OCI-LY3 (cell line): ENCODE data around the gene RBL1.

Experiments
- H2AFZ ChIP-seq: fragments of 200-600, 300-600 bp; shearing (Covaris generic); 2 replicates; pipeline ENCODE4 v1.6.0; 2014; ENCODE audit warnings: antibody characterized with exemption, low read depth, low read length
- H3K27ac ChIP-seq: fragments of 200-600, 300-600 bp; sonication (generic); 2 replicates; pipeline ENCODE4 v1.5.1; 2014; ENCODE audit warnings: mild to moderate bottlenecking, low read length, moderate library complexity, mixed read lengths
- H3K27me3 ChIP-seq: fragments of 200-600, 300-600 bp; sonication (generic); 2 replicates; pipeline ENCODE4 v1.6.1; 2014; ENCODE audit warnings: low read depth, low read length, mixed read lengths
- H3K36me3 ChIP-seq: fragments of 200-600, 300-600 bp; sonication (generic); replicated peaks from 2 replicates; pipeline ENCODE3; 2014; ENCODE audit warnings: low read depth, low read length, mixed read lengths
- H3K4me1 ChIP-seq: fragments of 300-600, 200-600 bp; sonication (generic); 2 replicates; pipeline ENCODE4 v1.6.1; 2014; ENCODE audit warnings: low read length, mixed read lengths
- H3K4me2 ChIP-seq: fragments of 200-600, 300-600 bp; sonication (generic); 2 replicates; pipeline ENCODE4 v1.6.1; 2014; ENCODE audit warnings: low read length, mixed read lengths
- H3K4me3 ChIP-seq: fragments of 300-600, 200-600 bp; sonication (generic); 2 replicates; pipeline ENCODE4 v1.5.1; 2014; ENCODE audit warnings: antibody characterized with exemption, mild to moderate bottlenecking, low read length, moderate library complexity
- H3K79me2 ChIP-seq: fragments of 300-600, 200-600 bp; shearing (Covaris generic); 2 replicates; pipeline ENCODE4 v1.6.1; 2014; ENCODE audit warnings: mild to moderate bottlenecking, low read length, mixed read lengths
- H3K9ac ChIP-seq: fragments of 300-600, 200-600 bp; shearing (Covaris generic); 2 replicates; pipeline ENCODE4 v1.6.0; 2014; ENCODE audit warnings: mild to moderate bottlenecking, low read length, moderate library complexity
- H3K9me3 ChIP-seq: fragments of 200-600, 300-600 bp; shearing (Covaris generic); 2 replicates; pipeline ENCODE4 v1.6.1; 2014; ENCODE audit warnings: low read length, mixed read lengths; ENCODE audit not compliant: insufficient read depth
- H4K20me1 ChIP-seq: fragments of 200-600, 300-600 bp; sonication (generic); 2 replicates; pipeline ENCODE4 v1.6.1; 2016; ENCODE audit warnings: low read length, mixed read lengths; ENCODE audit not compliant: insufficient read depth
- EZH2phosphoT487 ChIP-seq: fragments of 200-600 bp; shearing (Covaris generic); IDR thresholded peaks from 2 replicates; pipeline ENCODE4 v1.6.1; 2018; ENCODE audit warnings: antibody characterized with exemption, mixed run types, low read depth
- TF ChIP-seq, protein P1 (sequence below): fragments of 200-600, 300-600 bp; sonication (generic); IDR thresholded peaks from 2 replicates; pipeline ENCODE4 v1.5.1; 2014; ENCODE audit warnings: antibody characterized with exemption, low read length, low read depth

RBL1 gene

DNA sequence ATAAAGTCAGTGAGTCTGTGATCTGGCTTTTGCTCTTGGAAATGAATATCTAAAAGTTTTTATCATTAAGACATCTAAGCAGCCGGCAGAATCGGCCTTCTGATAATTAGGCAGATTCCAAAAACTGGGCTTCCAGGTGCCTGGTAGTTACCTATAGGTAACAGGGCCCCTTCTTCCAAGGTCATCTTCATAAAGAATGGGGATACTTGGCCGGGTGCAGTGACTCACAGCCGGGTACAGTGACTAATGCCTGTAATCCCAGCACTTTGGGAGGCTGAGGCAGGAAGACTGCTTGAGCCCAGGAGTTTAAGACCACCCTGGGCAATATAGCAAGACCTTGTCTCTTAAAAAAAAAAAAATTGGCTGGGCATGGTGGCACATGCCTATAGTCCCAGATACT is 12.9 kb upstream of the RBL1 start:
- Histone ChIP-seq H3K4me1 (no peaks in the 10 kb centered on the region), H3K4me3 (no peak overlapping the region), H2AFZ (no peak overlapping the region), H3K4me2 (no peak overlapping the region), H3K27ac (no peak overlapping the region), H3K79me2 (no peaks in the 10 kb centered on the region), H3K36me3 (no peaks in the 10 kb centered on the region), H4K20me1 (no peaks in the 10 kb centered on the region), H3K27me3 (no peaks in the 10 kb centered on the region), H3K9ac (no peak overlapping the region), H3K9me3 (no peaks in the 10 kb centered on the region)
- no peak for TF ChIP-seq EZH2phosphoT487
- TF ChIP-seq, protein P1, sequence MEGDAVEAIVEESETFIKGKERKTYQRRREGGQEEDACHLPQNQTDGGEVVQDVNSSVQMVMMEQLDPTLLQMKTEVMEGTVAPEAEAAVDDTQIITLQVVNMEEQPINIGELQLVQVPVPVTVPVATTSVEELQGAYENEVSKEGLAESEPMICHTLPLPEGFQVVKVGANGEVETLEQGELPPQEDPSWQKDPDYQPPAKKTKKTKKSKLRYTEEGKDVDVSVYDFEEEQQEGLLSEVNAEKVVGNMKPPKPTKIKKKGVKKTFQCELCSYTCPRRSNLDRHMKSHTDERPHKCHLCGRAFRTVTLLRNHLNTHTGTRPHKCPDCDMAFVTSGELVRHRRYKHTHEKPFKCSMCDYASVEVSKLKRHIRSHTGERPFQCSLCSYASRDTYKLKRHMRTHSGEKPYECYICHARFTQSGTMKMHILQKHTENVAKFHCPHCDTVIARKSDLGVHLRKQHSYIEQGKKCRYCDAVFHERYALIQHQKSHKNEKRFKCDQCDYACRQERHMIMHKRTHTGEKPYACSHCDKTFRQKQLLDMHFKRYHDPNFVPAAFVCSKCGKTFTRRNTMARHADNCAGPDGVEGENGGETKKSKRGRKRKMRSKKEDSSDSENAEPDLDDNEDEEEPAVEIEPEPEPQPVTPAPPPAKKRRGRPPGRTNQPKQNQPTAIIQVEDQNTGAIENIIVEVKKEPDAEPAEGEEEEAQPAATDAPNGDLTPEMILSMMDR, result no peak

DNA sequence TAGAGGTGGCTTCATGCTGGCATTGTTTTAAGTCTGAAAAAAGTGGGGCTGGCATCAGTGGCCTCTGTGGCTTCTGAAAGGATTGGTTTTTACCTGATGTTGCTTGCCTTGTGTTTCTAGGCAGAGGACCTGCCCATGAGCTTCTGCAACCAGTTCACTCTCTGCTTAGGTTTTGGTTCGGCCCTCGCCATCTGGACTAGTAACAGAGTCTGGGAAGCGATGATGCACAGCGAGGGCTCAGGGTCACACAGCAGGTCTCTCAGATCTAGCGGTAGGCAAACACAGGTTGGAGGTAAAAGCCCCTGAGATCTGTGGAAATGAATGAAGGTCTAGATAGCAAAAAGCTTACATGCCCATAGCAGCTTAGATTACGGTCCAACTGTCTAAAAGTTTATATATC is 6.8 kb upstream of the RBL1 start:
- H3K79me2 ChIP-seq, result no peaks in the 10 kb centered on the region
- H3K4me1 ChIP-seq, result no peaks in the 10 kb centered on the region
- H3K4me3 ChIP-seq, result no peak overlapping the region

DNA sequence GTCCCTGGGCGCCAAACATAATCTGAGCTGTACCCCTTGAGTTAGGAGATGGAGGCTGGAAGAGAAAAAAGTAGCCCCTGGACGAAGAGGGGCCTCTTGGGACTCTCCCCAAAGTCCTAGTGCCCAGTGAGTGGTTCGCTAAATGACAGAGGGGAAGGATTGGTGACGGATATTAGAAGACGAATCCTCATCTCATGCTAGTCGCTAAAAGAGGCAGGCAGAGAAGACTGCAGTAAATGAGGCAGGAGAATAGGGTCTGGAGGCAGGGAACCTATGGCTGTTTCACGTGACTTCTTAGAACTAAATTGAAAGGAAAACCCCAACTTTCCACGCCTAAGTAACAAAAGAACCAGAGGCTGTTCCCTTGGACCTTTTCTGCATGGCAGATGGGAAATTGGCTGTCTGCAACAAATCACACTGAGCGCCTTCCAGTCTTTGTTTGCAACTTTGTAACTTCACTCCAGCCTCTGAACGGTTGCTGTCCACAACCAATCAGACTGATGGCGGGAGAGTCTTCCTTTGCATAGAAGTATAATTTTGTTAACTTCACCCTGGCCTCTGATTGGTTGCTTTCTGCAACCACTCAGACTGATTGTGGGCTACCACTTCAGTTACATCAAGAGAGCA is 731 bp upstream of the RBL1 start:
- peak overlapping the region; percentile 77 for H3K27ac ChIP-seq

More for the DNA sequence above, 6.8 kb upstream of the RBL1 start:
- H3K9me3 ChIP-seq, result no peaks in the 10 kb centered on the region
- TF ChIP-seq, protein P1, result no peak
- no peak for TF ChIP-seq EZH2phosphoT487
- H3K36me3 ChIP-seq, result no peaks in the 10 kb centered on the region
- H4K20me1 ChIP-seq, result no peaks in the 10 kb centered on the region
- no peaks in the 10 kb centered on the region for H3K27me3 ChIP-seq
- no peak overlapping the region for H3K27ac ChIP-seq
- H3K4me2 ChIP-seq, result no peak overlapping the region
- no peak overlapping the region for H2AFZ ChIP-seq
- H3K9ac ChIP-seq, result no peak overlapping the region

DNA sequence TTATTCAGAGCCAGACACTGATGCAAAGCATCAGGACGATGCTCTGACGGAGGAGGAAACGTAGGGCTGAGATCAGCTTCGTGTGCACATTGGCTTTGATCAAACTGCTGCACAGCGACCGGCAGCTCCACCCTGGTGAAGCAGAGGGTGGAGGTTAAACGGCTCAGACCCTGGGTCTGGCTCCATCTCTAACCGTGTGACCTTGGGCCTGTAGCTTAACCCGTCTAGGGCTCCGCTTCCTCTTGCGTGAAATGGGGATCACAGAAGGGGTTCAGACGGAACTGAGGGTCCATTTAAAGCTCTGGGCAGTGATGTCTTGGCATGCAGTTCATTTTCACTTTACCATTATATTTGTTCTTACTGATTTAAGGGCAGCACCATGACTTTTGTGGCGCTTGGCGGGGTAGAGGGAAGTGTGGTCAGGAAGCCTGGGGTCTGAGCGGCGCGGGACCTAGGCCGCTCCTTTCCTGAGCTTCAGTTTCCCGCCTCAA is 644 bp downstream of the RBL1 start:
- H2AFZ ChIP-seq, result peak overlapping the region; percentile 40; the same call in 1 of the 2 replicates
- TF ChIP-seq, protein P1, result no peak
- no peak for TF ChIP-seq EZH2phosphoT487
- H4K20me1 ChIP-seq, result peaks cover 11% of the 10 kb centered on the region
- H3K79me2 ChIP-seq, result peaks cover 54% of the 10 kb centered on the region
- peaks cover 34% of the 10 kb centered on the region for H3K4me1 ChIP-seq
- H3K4me2 ChIP-seq, result peak overlapping the region; percentile 78
- peak overlapping the region; percentile 83 for H3K4me3 ChIP-seq
- H3K36me3 ChIP-seq, result peaks cover 30% of the 10 kb centered on the region
- no peaks in the 10 kb centered on the region for H3K9me3 ChIP-seq
- no peaks in the 10 kb centered on the region for H3K27me3 ChIP-seq
- H3K27ac ChIP-seq, result peak overlapping the region; percentile 77
- H3K9ac ChIP-seq, result peak overlapping the region; percentile 95

More for the DNA sequence above, 731 bp upstream of the RBL1 start:
- Histone ChIP-seq H3K79me2 (peaks cover 41% of the 10 kb centered on the region), H3K4me2 (peak overlapping the region; percentile 78), H3K4me3 (peak overlapping the region; percentile 83), H3K4me1 (peaks cover 34% of the 10 kb centered on the region), H3K9me3 (no peaks in the 10 kb centered on the region), H4K20me1 (peaks cover 3% of the 10 kb centered on the region; the same call in 1 of the 2 replicates), H2AFZ (peak overlapping the region; percentile 99), H3K9ac (peak overlapping the region; percentile 95), H3K27me3 (no peaks in the 10 kb centered on the region), H3K36me3 (peaks cover 19% of the 10 kb centered on the region)
- TF ChIP-seq, protein P1, result no peak
- no peak for TF ChIP-seq EZH2phosphoT487
